SJSA1 (cell line): ENCODE measurements around the gene TPCN2. TPM values are rescaled to one million over a fixed set of nuclear protein-coding genes. Genes with fewer than 3 reads are reported as not detected.
"Not testable (repeated sequence)": the region's sequence is repeated elsewhere in the genome, so short reads cannot be mapped to it uniquely, and the experiment has no call there.

Source experiments
- DNase-seq, 2 experiments: peaks; one replicate each; pipeline ENCODE4 v3.0.0-alpha.2; 2015 to 2020; ENCODE audit warnings: low spot score in 2 of 2, low read depth in 1 of 2
- H3K27ac ChIP-seq: fragments of 250-450 bp; sonication (Bioruptor Pico); 2 replicates; pipeline ENCODE4 v1.5.1; 2020; ENCODE audit warnings: mild to moderate bottlenecking, moderate library complexity
- H3K27me3 ChIP-seq: fragments of 250-450 bp; sonication (Bioruptor Pico); replicated peaks from 2 replicates; pipeline ENCODE4 v1.5.1; 2020; ENCODE audit warnings: mild to moderate bottlenecking, moderate library complexity
- H3K36me3 ChIP-seq: fragments of 250-450 bp; sonication (Bioruptor Pico); 2 replicates; pipeline ENCODE4 v1.5.1; 2020; ENCODE audit warnings: mild to moderate bottlenecking
- H3K4me1 ChIP-seq: fragments of 250-450 bp; sonication (Bioruptor Pico); replicated peaks from 2 replicates; pipeline ENCODE4 v1.6.1; 2021; ENCODE audit warnings: mild to moderate bottlenecking
- H3K4me3 ChIP-seq: fragments of 250-450 bp; sonication (Bioruptor Pico); 2 replicates; pipeline ENCODE4 v1.5.1; 2020; ENCODE audit warnings: mild to moderate bottlenecking
- H3K9me3 ChIP-seq: fragments of 250-450 bp; sonication (Bioruptor Pico); replicated peaks from 2 replicates; pipeline ENCODE4 v1.5.1; 2020; ENCODE audit warnings: mild to moderate bottlenecking
- total RNA-seq: library from RNA; depleted of rRNA; stranded (reverse); fragments of >200 nt; shearing (Covaris generic); gene quantifications from 2 replicates; pipeline ENCODE4 v1.2.3, GENCODE V29; 2014

TPCN2 gene
- total RNA-seq, 1 experiment from 2014 or later: 24.1 TPM

GRCh38 chr11:69149338-69150045, 100.8 kb downstream of the TPCN2 start:
- H3K4me3 ChIP-seq, H3K36me3 ChIP-seq, H3K27ac ChIP-seq, DNase-seq, H3K27me3 ChIP-seq: not testable (repeated sequence)
- peaks cover 23% of the 10 kb centered on the region for H3K4me1 ChIP-seq
- H3K9me3 ChIP-seq: peaks cover 19% of the 10 kb centered on the region

- Histone ChIP-seq H3K9me3 (peaks cover 19% of the 10 kb centered on the region), H3K4me1 (peaks cover 16% of the 10 kb centered on the region), H3K27ac (no peak overlapping the region), H3K27me3 (no peaks in the 10 kb centered on the region), H3K36me3 (no peaks in the 10 kb centered on the region), H3K4me3 (no peak overlapping the region)
- no peak for DNase-seq
These were observed 101.4 kb downstream of the TPCN2 start for GRCh38 chr11:69150175-69150574.

GRCh38 chr11:69151836-69152235, 103.1 kb downstream of the TPCN2 start:
- H3K4me3 ChIP-seq: no peak overlapping the region
- H3K9me3 ChIP-seq: peaks cover 10% of the 10 kb centered on the region; the same call in 1 of the 2 replicates
- DNase-seq: no peak
- peaks cover 28% of the 10 kb centered on the region for H3K4me1 ChIP-seq
- H3K27me3 ChIP-seq: no peaks in the 10 kb centered on the region
- no peak overlapping the region for H3K27ac ChIP-seq
- H3K36me3 ChIP-seq: no peaks in the 10 kb centered on the region

GRCh38 chr11:69152733-69153421, 104.1 kb downstream of the TPCN2 start:
- peaks cover 7% of the 10 kb centered on the region; the same call in 1 of the 2 replicates for H3K9me3 ChIP-seq
- no peak for DNase-seq
- H3K27ac ChIP-seq: no peak overlapping the region
- no peaks in the 10 kb centered on the region for H3K27me3 ChIP-seq
- H3K4me1 ChIP-seq: peaks cover 38% of the 10 kb centered on the region
- H3K36me3 ChIP-seq: no peaks in the 10 kb centered on the region
- H3K4me3 ChIP-seq: no peak overlapping the region

GRCh38 chr11:69153661-69154060, 104.9 kb downstream of the TPCN2 start:
- DNase-seq: peak; percentile 81 to 94

GRCh38 chr11:69154211-69154913, 105.6 kb downstream of the TPCN2 start:
- no peak for DNase-seq
- Histone ChIP-seq H3K4me3 (no peak overlapping the region), H3K4me1 (peaks cover 40% of the 10 kb centered on the region), H3K27ac (no peak overlapping the region), H3K36me3 (no peaks in the 10 kb centered on the region), H3K27me3 (no peaks in the 10 kb centered on the region), H3K9me3 (peaks cover 7% of the 10 kb centered on the region; the same call in 1 of the 2 replicates)

More at GRCh38 chr11:69153661-69154060, 104.9 kb downstream of the TPCN2 start:
- peaks cover 40% of the 10 kb centered on the region for H3K4me1 ChIP-seq
- peaks cover 7% of the 10 kb centered on the region; the same call in 1 of the 2 replicates for H3K9me3 ChIP-seq
- H3K27me3 ChIP-seq: no peaks in the 10 kb centered on the region
- no peaks in the 10 kb centered on the region for H3K36me3 ChIP-seq
- H3K27ac ChIP-seq: peak overlapping the region; percentile 6; the same call in 1 of the 2 replicates
- H3K4me3 ChIP-seq: no peak overlapping the region

GRCh38 chr11:69154938-69155301, 106.2 kb downstream of the TPCN2 start:
- no peak for DNase-seq
- H3K27me3 ChIP-seq: no peaks in the 10 kb centered on the region
- H3K4me1 ChIP-seq: peaks cover 40% of the 10 kb centered on the region
- no peak overlapping the region for H3K4me3 ChIP-seq
- H3K27ac ChIP-seq: no peak overlapping the region
- no peaks in the 10 kb centered on the region for H3K36me3 ChIP-seq
- peaks cover 7% of the 10 kb centered on the region; the same call in 1 of the 2 replicates for H3K9me3 ChIP-seq

GRCh38 chr11:69155302-69156234, 106.8 kb downstream of the TPCN2 start, which contains the start of gene SMIM38:
TSS of gene SMIM38 (plus strand) at chr11:69155935. CDS start at chr11:69157847, 1,912 bp downstream.
- no peaks in the 10 kb centered on the region for H3K27me3 ChIP-seq
- H3K9me3 ChIP-seq: 0 out of 2 replicates have a peak, but pooled peaks cover 3% of the 10 kb centered on the region
- no peaks in the 10 kb centered on the region for H3K36me3 ChIP-seq
- peak within 1 kb of the TSS; percentile 82 for H3K27ac ChIP-seq
- H3K4me1 ChIP-seq: peaks cover 40% of the 10 kb centered on the region
- DNase-seq: no peak
- no peak within 1 kb of the TSS for H3K4me3 ChIP-seq

- no peak overlapping the region for H3K4me3 ChIP-seq
- H3K9me3 ChIP-seq: no peaks in the 10 kb centered on the region
- H3K27me3 ChIP-seq: no peaks in the 10 kb centered on the region
- no peak for DNase-seq
- H3K36me3 ChIP-seq: no peaks in the 10 kb centered on the region
- peaks cover 40% of the 10 kb centered on the region for H3K4me1 ChIP-seq
- no peak overlapping the region for H3K27ac ChIP-seq
These were observed 107.5 kb downstream of the TPCN2 start for GRCh38 chr11:69156235-69156639.

GRCh38 chr11:69156673-69157155, 108.0 kb downstream of the TPCN2 start:
- DNase-seq: no peak
- 0 out of 2 replicates have a peak overlapping the region, but pooled peaks have one; percentile 2 for H3K4me3 ChIP-seq
- no peaks in the 10 kb centered on the region for H3K36me3 ChIP-seq
- H3K9me3 ChIP-seq: no peaks in the 10 kb centered on the region
- peaks cover 40% of the 10 kb centered on the region for H3K4me1 ChIP-seq
- H3K27me3 ChIP-seq: no peaks in the 10 kb centered on the region
- peak overlapping the region; percentile 82 for H3K27ac ChIP-seq

- Histone ChIP-seq H3K27me3 (no peaks in the 10 kb centered on the region), H3K4me1 (peaks cover 40% of the 10 kb centered on the region), H3K36me3 (no peaks in the 10 kb centered on the region), H3K27ac (peak overlapping the region; percentile 82), H3K4me3 (0 out of 2 replicates have a peak overlapping the region, but pooled peaks have one; percentile 2), H3K9me3 (no peaks in the 10 kb centered on the region)
- peak; percentile 97 to 98 for DNase-seq
These were observed 108.6 kb downstream of the TPCN2 start for GRCh38 chr11:69157156-69157821.

- peak overlapping the region; percentile 82 for H3K27ac ChIP-seq
These were observed 109.1 kb downstream of the TPCN2 start for GRCh38 chr11:69157822-69158231.

More at GRCh38 chr11:69157822-69158231, 109.1 kb downstream of the TPCN2 start:
- Histone ChIP-seq H3K4me3 (no peak overlapping the region), H3K27me3 (no peaks in the 10 kb centered on the region), H3K9me3 (no peaks in the 10 kb centered on the region), H3K4me1 (peaks cover 40% of the 10 kb centered on the region), H3K36me3 (no peaks in the 10 kb centered on the region)
- DNase-seq: no peak
